ENCODE measurements around the gene NME9. TPM values are rescaled to one million over a fixed set of nuclear protein-coding genes. Genes with fewer than 3 reads are reported as not detected.

Gene NME9
- total RNA-seq, 1 experiment from 2014 or later: not detected

DNA sequence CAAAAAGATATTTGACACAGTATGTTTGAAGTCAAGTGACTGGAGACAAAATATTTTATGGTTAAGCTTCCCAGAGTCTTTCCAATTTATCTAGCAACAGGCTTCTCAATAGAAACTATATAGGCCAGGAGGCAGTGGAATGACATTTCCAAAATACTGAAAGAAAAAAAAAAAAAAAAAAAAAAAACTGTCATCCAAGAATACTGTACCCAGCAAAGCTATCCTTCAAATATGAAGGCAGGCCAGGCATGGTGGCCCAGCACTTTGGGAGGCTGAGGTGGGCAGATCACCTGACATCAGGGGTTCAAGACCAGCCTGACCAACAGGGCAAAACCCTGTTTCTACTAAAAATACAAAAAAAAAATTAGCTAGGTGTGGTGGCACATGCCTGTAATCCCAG, 20.9 kb downstream of the NME9 start (continued):
- TF ChIP-seq ZNF317 (CRISPR knock-in tag; IDR thresholded peaks at IDR 0.05; ENCODE audit: borderline replicate concordance, low read depth) (no peak), ZNF671 (CRISPR knock-in tag; IDR thresholded peaks at IDR 0.05) (no peak)

DNA sequence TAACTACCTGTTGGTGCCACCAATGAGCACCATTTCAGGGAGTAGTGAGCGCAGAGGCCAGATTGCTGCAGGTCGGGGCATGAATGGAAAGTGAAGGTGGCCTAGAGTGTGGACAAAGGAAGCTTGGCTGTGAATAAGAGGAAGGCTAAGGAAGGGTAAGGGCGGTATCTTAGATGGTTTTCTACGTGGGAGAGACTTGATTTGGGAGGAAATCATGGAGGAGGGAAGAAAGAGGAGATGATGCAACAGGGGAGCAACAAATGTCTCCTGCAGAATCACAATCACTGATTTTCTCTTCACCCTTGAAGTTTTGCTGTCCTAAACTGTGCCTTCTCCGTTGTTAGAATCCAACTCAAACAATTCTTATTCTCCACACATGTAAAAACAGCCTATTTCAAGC, 21.8 kb downstream of the NME9 start:
- H3K27me3 Mint-ChIP-seq (ENCODE audit: low read depth): peaks cover 46% of the 10 kb centered on the region
- DNase-seq (ENCODE audit: low spot score) (no peak), ATAC-seq (no peak)
- no peak overlapping the region for H3K27ac Mint-ChIP-seq
- POLR2A ChIA-PET: no interaction called here
- TF ChIP-seq ZMAT4 (CRISPR knock-in tag; IDR thresholded peaks at IDR 0.05): no peak
- TF ChIP-seq, protein P1, sequence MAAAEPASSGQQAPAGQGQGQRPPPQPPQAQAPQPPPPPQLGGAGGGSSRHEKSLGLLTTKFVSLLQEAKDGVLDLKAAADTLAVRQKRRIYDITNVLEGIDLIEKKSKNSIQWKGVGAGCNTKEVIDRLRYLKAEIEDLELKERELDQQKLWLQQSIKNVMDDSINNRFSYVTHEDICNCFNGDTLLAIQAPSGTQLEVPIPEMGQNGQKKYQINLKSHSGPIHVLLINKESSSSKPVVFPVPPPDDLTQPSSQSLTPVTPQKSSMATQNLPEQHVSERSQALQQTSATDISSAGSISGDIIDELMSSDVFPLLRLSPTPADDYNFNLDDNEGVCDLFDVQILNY (CRISPR knock-in tag; IDR thresholded peaks at IDR 0.05): no peak
- TF ChIP-seq, protein P2, sequence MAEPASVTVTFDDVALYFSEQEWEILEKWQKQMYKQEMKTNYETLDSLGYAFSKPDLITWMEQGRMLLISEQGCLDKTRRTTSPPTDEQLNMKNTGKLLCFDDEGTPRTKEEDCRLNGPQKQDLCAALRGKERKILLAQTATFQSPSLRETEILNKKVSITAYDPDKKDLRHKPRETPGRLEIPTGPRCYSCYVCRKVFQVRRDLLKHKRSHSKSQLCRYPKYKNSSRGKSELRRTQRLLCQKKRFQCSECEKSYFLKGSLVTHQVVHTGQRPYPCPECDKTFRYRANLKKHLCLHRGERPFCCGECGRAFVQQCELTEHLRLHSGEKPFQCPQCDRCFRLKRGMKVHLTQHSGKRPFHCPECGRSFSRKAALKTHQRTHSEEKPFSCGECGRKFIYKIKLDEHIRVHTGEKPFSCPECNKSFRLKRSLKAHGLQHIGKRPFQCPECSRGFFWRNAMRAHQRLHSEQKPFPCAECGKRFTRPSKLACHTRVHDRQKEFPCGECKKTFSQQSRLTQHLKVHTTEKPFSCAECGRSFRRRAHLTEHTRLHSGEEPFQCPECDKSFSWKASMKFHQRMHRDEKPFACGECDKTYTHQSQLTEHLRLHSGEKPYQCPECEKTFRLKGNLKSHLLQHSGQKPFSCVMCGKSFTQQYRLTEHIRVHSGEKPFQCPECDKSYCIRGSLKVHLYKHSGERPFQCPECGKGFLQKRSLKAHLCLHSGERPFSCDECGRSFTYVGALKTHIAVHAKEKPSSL (CRISPR knock-in tag; conservative IDR thresholded peaks at IDR 0.05): no peak
- TF ChIP-seq ZNF281 (CRISPR knock-in tag; IDR thresholded peaks at IDR 0.05): no peak
- TF ChIP-seq SOX15 (CRISPR knock-in tag; IDR thresholded peaks at IDR 0.05): no peak
- TF ChIP-seq, protein P3, sequence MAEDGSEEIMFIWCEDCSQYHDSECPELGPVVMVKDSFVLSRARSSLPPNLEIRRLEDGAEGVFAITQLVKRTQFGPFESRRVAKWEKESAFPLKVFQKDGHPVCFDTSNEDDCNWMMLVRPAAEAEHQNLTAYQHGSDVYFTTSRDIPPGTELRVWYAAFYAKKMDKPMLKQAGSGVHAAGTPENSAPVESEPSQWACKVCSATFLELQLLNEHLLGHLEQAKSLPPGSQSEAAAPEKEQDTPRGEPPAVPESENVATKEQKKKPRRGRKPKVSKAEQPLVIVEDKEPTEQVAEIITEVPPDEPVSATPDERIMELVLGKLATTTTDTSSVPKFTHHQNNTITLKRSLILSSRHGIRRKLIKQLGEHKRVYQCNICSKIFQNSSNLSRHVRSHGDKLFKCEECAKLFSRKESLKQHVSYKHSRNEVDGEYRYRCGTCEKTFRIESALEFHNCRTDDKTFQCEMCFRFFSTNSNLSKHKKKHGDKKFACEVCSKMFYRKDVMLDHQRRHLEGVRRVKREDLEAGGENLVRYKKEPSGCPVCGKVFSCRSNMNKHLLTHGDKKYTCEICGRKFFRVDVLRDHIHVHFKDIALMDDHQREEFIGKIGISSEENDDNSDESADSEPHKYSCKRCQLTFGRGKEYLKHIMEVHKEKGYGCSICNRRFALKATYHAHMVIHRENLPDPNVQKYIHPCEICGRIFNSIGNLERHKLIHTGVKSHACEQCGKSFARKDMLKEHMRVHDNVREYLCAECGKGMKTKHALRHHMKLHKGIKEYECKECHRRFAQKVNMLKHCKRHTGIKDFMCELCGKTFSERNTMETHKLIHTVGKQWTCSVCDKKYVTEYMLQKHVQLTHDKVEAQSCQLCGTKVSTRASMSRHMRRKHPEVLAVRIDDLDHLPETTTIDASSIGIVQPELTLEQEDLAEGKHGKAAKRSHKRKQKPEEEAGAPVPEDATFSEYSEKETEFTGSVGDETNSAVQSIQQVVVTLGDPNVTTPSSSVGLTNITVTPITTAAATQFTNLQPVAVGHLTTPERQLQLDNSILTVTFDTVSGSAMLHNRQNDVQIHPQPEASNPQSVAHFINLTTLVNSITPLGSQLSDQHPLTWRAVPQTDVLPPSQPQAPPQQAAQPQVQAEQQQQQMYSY (CRISPR knock-in tag; IDR thresholded peaks at IDR 0.05): no peak
- TF ChIP-seq MXD4 (CRISPR knock-in tag; IDR thresholded peaks at IDR 0.05; ENCODE audit: borderline replicate concordance): no peak
- TF ChIP-seq SMAD4 (CRISPR knock-in tag; IDR thresholded peaks at IDR 0.05): no peak
- TF ChIP-seq ZNF121 (CRISPR knock-in tag; IDR thresholded peaks at IDR 0.05): no peak
- no peak for TF ChIP-seq PRRX2 (CRISPR knock-in tag; IDR thresholded peaks at IDR 0.05)
- TF ChIP-seq, protein P4, sequence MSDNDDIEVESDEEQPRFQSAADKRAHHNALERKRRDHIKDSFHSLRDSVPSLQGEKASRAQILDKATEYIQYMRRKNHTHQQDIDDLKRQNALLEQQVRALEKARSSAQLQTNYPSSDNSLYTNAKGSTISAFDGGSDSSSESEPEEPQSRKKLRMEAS (CRISPR knock-in tag; IDR thresholded peaks at IDR 0.05): no peak
- no peak for TF ChIP-seq ZNF416 (CRISPR knock-in tag; IDR thresholded peaks at IDR 0.05)
- no peaks in the 10 kb centered on the region for H3K4me1 Mint-ChIP-seq
- H3K9me3 Mint-ChIP-seq: peaks cover 26% of the 10 kb centered on the region
- H3K4me3 Mint-ChIP-seq: no peak overlapping the region
- CTCF ChIA-PET: no interaction called here
- H3K36me3 Mint-ChIP-seq: peaks cover 15% of the 10 kb centered on the region

DNA sequence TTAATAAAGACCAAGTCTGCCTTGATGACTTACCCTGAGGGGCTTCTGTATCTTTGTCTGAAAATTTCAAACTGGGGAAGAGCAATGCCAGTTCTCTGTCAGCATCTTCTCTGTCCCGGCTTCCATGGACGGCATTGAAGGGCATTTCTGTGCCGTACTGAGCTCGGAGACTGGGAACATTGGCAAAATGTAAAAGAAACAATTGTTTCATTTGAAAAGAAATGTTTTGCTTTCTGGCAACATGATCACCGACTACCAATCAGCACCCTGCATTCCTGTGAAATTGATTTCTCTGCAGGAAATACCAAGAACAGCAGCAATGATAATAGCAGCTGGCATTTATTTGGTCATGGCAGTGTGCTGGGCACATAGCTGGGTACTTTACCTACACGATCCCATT, 26.2 kb downstream of the NME9 start:
- ATAC-seq: no peak
- Mint-ChIP-seq H3K4me3 (no peak overlapping the region), H3K4me1 (no peaks in the 10 kb centered on the region)
- TF ChIP-seq ZSCAN18 (CRISPR knock-in tag; IDR thresholded peaks at IDR 0.05) (no peak), FOXP1 (CRISPR knock-in tag; IDR thresholded peaks at IDR 0.05; ENCODE audit: borderline replicate concordance) (no peak), GABPB1 (CRISPR knock-in tag; IDR thresholded peaks at IDR 0.05) (no peak), ERG (CRISPR knock-in tag; IDR thresholded peaks at IDR 0.05) (no peak), NR2C2 (CRISPR knock-in tag; IDR thresholded peaks at IDR 0.05) (no peak)
- TF ChIP-seq, protein P5, sequence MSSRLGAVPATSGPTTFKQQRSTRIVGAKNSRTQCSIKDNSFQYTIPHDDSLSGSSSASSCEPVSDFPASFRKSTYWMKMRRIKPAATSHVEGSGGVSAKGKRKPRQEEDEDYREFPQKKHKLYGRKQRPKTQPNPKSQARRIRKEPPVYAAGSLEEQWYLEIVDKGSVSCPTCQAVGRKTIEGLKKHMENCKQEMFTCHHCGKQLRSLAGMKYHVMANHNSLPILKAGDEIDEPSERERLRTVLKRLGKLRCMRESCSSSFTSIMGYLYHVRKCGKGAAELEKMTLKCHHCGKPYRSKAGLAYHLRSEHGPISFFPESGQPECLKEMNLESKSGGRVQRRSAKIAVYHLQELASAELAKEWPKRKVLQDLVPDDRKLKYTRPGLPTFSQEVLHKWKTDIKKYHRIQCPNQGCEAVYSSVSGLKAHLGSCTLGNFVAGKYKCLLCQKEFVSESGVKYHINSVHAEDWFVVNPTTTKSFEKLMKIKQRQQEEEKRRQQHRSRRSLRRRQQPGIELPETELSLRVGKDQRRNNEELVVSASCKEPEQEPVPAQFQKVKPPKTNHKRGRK (CRISPR knock-in tag; IDR thresholded peaks at IDR 0.05; ENCODE audit: borderline replicate concordance): no peak

More for the DNA sequence above, 26.2 kb downstream of the NME9 start:
- H3K27me3 Mint-ChIP-seq (ENCODE audit: low read depth): peaks cover 15% of the 10 kb centered on the region
- DNase-seq (ENCODE audit: low spot score): no peak
- CTCF ChIA-PET: interaction anchor here (0.9 to 1.4 kb wide), 2 partner anchors 25 to 620 kb away, joined by 3 to 5 read pairs; no protein-coding TSS in a partner anchor
- H3K27ac Mint-ChIP-seq: no peak overlapping the region
- peaks cover 13% of the 10 kb centered on the region for H3K9me3 Mint-ChIP-seq
- peaks cover 16% of the 10 kb centered on the region for H3K36me3 Mint-ChIP-seq
- POLR2A ChIA-PET: no interaction called here
